Upper lobe of left lung (tissue), 6 donors: Measurements from ENCODE around the gene VPS33A. TPM values are rescaled to one million over a fixed set of nuclear protein-coding genes. Genes with fewer than 3 reads are reported as not detected.
"Not testable (repeated sequence)": the region's sequence is repeated elsewhere in the genome, so short reads cannot be mapped to it uniquely, and the experiment has no call there.

Experiments used
- ATAC-seq, 2 donors: fragments of 200-7000 bp; cut with Tn5 transposase; one replicate each; pipeline ENCODE4 v1.9.1; 2022; ENCODE audit warnings: mild to moderate bottlenecking in 2 of 2, moderate library complexity in 2 of 2; ENCODE audit not compliant: low FRiP score in 2 of 2
- DNase-seq, 2 donors: peaks; one replicate each; pipeline ENCODE4 v3.0.0-alpha.2; 2019 to 2020
- H3K27ac ChIP-seq, 4 donors: fragments of 200-600 bp; sonication (generic); one replicate each; pipeline ENCODE4 v1.5.1; 2016 to 2019
- H3K27me3 ChIP-seq, 4 donors: fragments of 200-600 bp; sonication (generic); one replicate each; pipeline ENCODE4 v1.5.1; 2017 to 2019
- H3K36me3 ChIP-seq, 4 donors: fragments of 200-600 bp; sonication (generic); one replicate each; pipeline ENCODE4 v1.5.1; 2016 to 2019
- H3K4me1 ChIP-seq, 4 donors: fragments of 200-600 bp; sonication (generic); one replicate each; pipeline ENCODE4 v1.5.1; 2018 to 2019
- H3K4me3 ChIP-seq, 4 donors: fragments of 200-600 bp; sonication (generic); one replicate each; pipeline ENCODE4 v1.5.1; 2017 to 2019; ENCODE audit warnings: mild to moderate bottlenecking in 2 of 4, moderate library complexity in 1 of 4
- H3K9me3 ChIP-seq, 4 donors: fragments of 200-600 bp; sonication (generic); one replicate each; pipeline ENCODE4 v1.5.1; 2018 to 2019
- EP300 ChIP-seq, 4 donors: sonication (generic); formaldehyde crosslinking; IDR thresholded peaks; one replicate each; pipeline ENCODE4 v1.5.1; 2017; ENCODE audit warnings: antibody characterized with exemption in 4 of 4, control low read depth in 2 of 4
- POLR2A ChIP-seq, 4 donors: fragments of 450-650 bp; IDR thresholded peaks; one replicate each; pipeline ENCODE4 v1.5.1; 2016 to 2017; ENCODE audit warnings: antibody characterized with exemption in 4 of 4, mild to moderate bottlenecking in 2 of 4
- POLR2AphosphoS5 ChIP-seq, 2 donors: sonication (generic); formaldehyde crosslinking; IDR thresholded peaks; one replicate each; pipeline ENCODE4 v1.5.1; 2017; ENCODE audit warnings: antibody characterized with exemption in 2 of 2
- WGBS, 2 donors: methylation state at CpG; one replicate each; pipeline ENCODE4 v1.1.5; 2017 to 2018; 5-methylcytosine and 5-hydroxymethylcytosine counted together
- total RNA-seq, 6 donors: library from RNA; depleted of rRNA in 4 of 6; stranded (reverse); fragments of >200 nt in 4 of 6; gene quantifications; one replicate each; pipeline versions ENCODE4 v1.1.0 to v1.2.1, GENCODE V29; 2016 to 2021
- TF ChIP-seq, protein P1 (sequence below), 6 experiments: fragments of 450-650 bp in 4 of 6; fragments of 200-600 bp in 2 of 6; sonication (generic) in 2 of 6; IDR thresholded peaks; one replicate each; pipeline ENCODE4 v1.5.1; 2016 to 2019; ENCODE audit warnings: antibody characterized with exemption in 6 of 6
- donor health status: DM: no; HTN: no; CAD: no; lungs with moderate emphysema.
- donor health status: DM: no; HTN: yes; CAD: no; lungs with severe emphysema.

VPS33A gene
- total RNA-seq, 6 donors from 2014 or later: 7.3 to 18.5 (median 14.5) TPM

DNA sequence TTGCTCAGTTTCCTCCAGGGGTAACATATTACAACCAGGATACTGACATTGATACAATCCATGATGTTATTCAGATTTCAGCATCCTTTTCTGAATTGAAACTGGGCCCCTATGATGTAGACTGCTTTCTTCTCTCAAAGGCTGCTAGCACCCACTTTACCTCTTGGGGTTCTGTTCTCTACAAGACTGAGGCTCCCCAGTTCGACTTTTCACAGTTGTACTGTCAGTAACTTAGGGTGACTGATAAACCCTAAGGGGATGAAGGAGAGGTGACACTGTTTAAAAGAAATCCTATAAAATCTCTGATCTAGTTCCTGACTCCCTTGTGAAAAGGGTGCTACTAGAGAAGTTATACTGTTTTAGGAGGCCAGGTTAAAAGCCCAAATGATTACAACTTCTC, 818 bp downstream of the VPS33A start:
- Histone ChIP-seq H3K27ac (peak overlapping the region; percentile 85 to 95 (median 92)), H3K4me3 (peak overlapping the region; percentile 80 to 98 (median 90)), H3K9me3 (no peaks in the 10 kb centered on the region), H3K36me3 (peaks cover 15 to 33% (median 25%) of the 10 kb centered on the region in 4 donors), H3K4me1 (peaks cover 8 to 19% (median 14%) of the 10 kb centered on the region in 4 donors), H3K27me3 (no peaks in the 10 kb centered on the region)
- WGBS, 2 donors: 0 to 36% methylated on average over 1 of the region's 1 CpG
- TF ChIP-seq POLR2AphosphoS5 (IDR thresholded peaks at IDR 0.05) (no peak), POLR2A (IDR thresholded peaks at IDR 0.05) (no peak), EP300 (IDR thresholded peaks at IDR 0.05) (no peak)
- TF ChIP-seq, protein P1, sequence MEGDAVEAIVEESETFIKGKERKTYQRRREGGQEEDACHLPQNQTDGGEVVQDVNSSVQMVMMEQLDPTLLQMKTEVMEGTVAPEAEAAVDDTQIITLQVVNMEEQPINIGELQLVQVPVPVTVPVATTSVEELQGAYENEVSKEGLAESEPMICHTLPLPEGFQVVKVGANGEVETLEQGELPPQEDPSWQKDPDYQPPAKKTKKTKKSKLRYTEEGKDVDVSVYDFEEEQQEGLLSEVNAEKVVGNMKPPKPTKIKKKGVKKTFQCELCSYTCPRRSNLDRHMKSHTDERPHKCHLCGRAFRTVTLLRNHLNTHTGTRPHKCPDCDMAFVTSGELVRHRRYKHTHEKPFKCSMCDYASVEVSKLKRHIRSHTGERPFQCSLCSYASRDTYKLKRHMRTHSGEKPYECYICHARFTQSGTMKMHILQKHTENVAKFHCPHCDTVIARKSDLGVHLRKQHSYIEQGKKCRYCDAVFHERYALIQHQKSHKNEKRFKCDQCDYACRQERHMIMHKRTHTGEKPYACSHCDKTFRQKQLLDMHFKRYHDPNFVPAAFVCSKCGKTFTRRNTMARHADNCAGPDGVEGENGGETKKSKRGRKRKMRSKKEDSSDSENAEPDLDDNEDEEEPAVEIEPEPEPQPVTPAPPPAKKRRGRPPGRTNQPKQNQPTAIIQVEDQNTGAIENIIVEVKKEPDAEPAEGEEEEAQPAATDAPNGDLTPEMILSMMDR (IDR thresholded peaks at IDR 0.05): no peak
- DNase-seq: no peak
- ATAC-seq: no peak

DNA sequence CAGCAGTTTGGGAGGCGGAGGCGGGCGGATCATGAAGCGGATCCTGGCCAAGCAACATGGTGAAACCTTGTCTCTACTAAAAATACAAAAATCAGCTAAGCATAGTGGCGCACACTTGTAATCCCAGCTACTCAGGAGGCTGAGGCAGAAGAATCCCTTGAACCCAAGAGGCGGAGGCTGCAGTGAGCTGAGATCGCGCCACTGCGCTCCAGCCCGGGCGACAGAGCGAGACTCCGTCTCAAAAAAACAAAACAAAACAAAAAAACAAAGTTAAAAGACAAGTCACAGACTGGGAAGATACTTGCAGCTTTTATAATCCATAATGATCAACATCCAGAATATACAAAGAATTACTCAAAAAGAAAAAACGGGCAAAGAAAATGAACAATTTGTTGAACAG, 5.6 kb downstream of the VPS33A start:
- not testable (repeated sequence) for H3K9me3 ChIP-seq, ATAC-seq, H3K27ac ChIP-seq, H3K4me1 ChIP-seq, H3K4me3 ChIP-seq, H3K27me3 ChIP-seq
- peak in 1 of 2 donors; percentile 56 for DNase-seq
- WGBS, 2 donors: 89% methylated on average over 14 of the region's 14 CpGs
- peaks cover 18 to 79% (median 52%) of the 10 kb centered on the region in 4 donors for H3K36me3 ChIP-seq

DNA sequence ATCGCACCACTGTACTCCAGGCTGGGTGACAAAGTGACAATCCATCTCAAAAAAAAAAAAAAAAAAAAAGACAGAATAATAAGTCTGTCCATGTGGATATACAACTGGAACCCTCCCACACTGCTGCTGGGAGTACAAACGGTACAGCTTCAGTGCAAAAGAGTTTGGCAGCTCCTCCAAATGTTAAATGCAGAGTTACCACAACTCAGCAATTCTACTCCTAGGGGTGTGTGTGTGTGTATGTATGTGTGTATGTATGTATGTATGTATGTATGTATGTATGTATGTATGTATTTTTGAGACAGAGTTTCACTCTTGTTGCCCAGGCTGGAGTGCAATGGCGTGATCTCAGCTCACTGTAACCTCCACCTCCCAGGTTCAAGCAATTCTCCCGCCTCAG, 7.4 kb downstream of the VPS33A start:
- not testable (repeated sequence) for H3K4me1 ChIP-seq, DNase-seq, ATAC-seq, H3K4me3 ChIP-seq, H3K27ac ChIP-seq, H3K27me3 ChIP-seq, H3K9me3 ChIP-seq
- H3K36me3 ChIP-seq: peaks cover 18 to 85% (median 55%) of the 10 kb centered on the region in 4 donors
- 95 to 98% methylated on average over 4 of the region's 4 CpGs for WGBS, 2 donors

DNA sequence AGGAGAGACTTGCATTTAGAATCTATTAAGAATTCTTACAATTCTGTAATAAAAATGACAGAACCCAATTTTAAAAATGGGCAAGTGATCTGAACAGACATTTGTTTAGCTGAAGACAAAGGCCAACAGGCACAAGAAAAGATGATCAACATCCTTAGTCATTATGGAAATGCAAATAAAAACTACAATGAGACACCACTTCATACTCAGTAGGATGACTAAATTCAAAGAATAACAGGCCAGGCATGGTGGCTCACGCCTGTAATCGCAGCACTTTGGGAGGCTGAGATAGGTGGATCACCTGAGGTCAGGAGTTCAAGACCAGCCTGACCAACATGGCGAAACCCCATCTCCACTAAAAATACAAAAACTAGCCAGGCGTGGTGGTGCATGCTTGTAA, 7.8 kb downstream of the VPS33A start:
- H3K36me3 ChIP-seq: peaks cover 18 to 81% (median 53%) of the 10 kb centered on the region in 4 donors
- 88 to 93% methylated on average over 3 to 4 of the region's 4 CpGs for WGBS, 2 donors
- not testable (repeated sequence) for DNase-seq

DNA sequence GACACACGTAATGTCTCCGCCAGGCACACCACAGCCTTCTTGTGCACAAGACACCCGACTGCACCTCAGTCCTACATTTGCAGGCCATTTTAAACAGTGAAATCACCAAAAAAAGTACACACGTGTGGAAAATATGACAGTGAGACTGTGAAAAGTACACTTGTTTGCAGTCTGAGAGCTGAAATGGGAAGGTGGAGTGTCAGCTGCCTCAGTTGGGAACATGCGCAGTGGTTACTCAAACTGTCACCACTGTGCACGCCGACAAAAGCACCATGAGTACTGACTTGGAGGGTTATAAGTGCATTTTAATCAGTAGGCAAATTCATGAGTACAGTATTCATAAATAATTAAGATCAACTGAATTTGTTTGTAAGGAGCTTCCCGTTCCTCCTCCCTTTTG, 15.8 kb downstream of the VPS33A start:
- H3K9me3 ChIP-seq: no peaks in the 10 kb centered on the region
- H3K4me3 ChIP-seq: no peak overlapping the region
- DNase-seq (no peak), ATAC-seq (no peak)
- TF ChIP-seq POLR2A (IDR thresholded peaks at IDR 0.05): no peak
- TF ChIP-seq, protein P1 (IDR thresholded peaks at IDR 0.05): no peak
- no peak for TF ChIP-seq POLR2AphosphoS5 (IDR thresholded peaks at IDR 0.05)
- no peaks in the 10 kb centered on the region for H3K27me3 ChIP-seq
- peaks cover 19 to 55% (median 31%) of the 10 kb centered on the region in 4 donors for H3K36me3 ChIP-seq
- H3K27ac ChIP-seq: no peak overlapping the region
- H3K4me1 ChIP-seq: no peaks in the 10 kb centered on the region
- 94 to 98% methylated on average over 8 of the region's 8 CpGs for WGBS, 2 donors

More for the DNA sequence above, 7.8 kb downstream of the VPS33A start:
- H3K27ac ChIP-seq, ATAC-seq, H3K4me3 ChIP-seq, H3K9me3 ChIP-seq, H3K27me3 ChIP-seq, H3K4me1 ChIP-seq: not testable (repeated sequence)

DNA sequence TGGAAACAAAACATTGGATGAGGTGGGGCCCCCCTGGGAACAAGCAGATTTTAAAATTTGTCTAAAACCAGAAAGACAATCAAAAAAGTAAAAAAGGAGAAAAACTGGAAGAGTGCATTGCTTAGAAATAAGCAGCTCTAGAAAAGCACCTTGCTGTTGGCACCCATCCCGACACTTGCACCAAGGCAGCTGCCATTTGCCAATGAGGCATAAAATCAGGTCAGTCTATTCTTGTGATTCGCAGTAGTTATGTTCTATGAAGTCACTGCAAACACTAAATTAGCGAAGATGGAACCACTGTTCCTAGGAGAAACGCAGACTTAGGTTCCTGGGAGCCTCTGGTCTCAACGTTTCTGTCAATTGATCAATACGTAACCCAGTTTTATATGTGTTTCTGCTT, 16.2 kb downstream of the VPS33A start:
- no peaks in the 10 kb centered on the region for H3K27me3 ChIP-seq
- TF ChIP-seq POLR2AphosphoS5 (IDR thresholded peaks at IDR 0.05): no peak
- TF ChIP-seq POLR2A (IDR thresholded peaks at IDR 0.05): no peak
- no peak for TF ChIP-seq EP300 (IDR thresholded peaks at IDR 0.05)
- TF ChIP-seq, protein P1 (IDR thresholded peaks at IDR 0.05): no peak
- no peak overlapping the region for H3K4me3 ChIP-seq
- ATAC-seq: no peak
- peaks cover 19 to 52% (median 31%) of the 10 kb centered on the region in 4 donors for H3K36me3 ChIP-seq
- no peaks in the 10 kb centered on the region for H3K9me3 ChIP-seq
- DNase-seq: no peak
- no peaks in the 10 kb centered on the region for H3K4me1 ChIP-seq
- WGBS, 2 donors: 95 to 99% methylated on average over 6 of the region's 6 CpGs
- no peak overlapping the region for H3K27ac ChIP-seq
